Thyroid gland (tissue), 4 donors: Measurements from ENCODE around the gene PDZK1IP1.
"Not testable (repeated sequence)": the region's sequence is repeated elsewhere in the genome, so short reads cannot be mapped to it uniquely, and the experiment has no call there.

ENCODE experiments used
- CTCF ChIP-seq, 6 experiments: fragments of 200-600 bp in 3 of 6; fragments of 450-650 bp in 3 of 6; sonication (generic) in 3 of 6; IDR thresholded peaks; one replicate each; pipeline ENCODE4 v1.5.1; 2016 to 2019; ENCODE audit warnings: antibody characterized with exemption in 6 of 6, mild to moderate bottlenecking in 2 of 6, inconsistent platforms in 1 of 6, moderate library complexity in 1 of 6
- POLR2A ChIP-seq, 2 donors: fragments of 450-650 bp; IDR thresholded peaks; one replicate each; pipeline ENCODE4 v1.6.1; 2017; ENCODE audit warnings: antibody characterized with exemption in 2 of 2, mild to moderate bottlenecking in 2 of 2, moderate library complexity in 1 of 2

- TF ChIP-seq CTCF, POLR2A (IDR thresholded peaks at IDR 0.05): not testable (repeated sequence)
Observed at GRCh38 chr1:47156457-47156856, 33.4 kb downstream of the PDZK1IP1 start.
